GM12878 (cell line): ENCODE results near the gene SPAG7. TPM values are rescaled to one million over a fixed set of nuclear protein-coding genes. Genes with fewer than 3 reads are reported as not detected.

Experiments used
- ASH2L ChIP-seq: fragments of 300-600, 200-600 bp; sonication (generic); IDR thresholded peaks from 2 replicates; pipeline ENCODE4 v1.6.1; 2017; ENCODE audit warnings: low read depth, mild to moderate bottlenecking, borderline replicate concordance
- ATF7 ChIP-seq: fragments of 450-650 bp; IDR thresholded peaks from 2 replicates; pipeline ENCODE4 v1.6.1; 2016; ENCODE audit warnings: low read depth, mild to moderate bottlenecking
- BCLAF1 ChIP-seq: fragments of 450-650 bp; IDR thresholded peaks from 2 replicates; pipeline ENCODE4 v1.6.1; 2017; ENCODE audit warnings: antibody characterized with exemption, mild to moderate bottlenecking, moderate library complexity
- BHLHE40 ChIP-seq, 2 experiments: fragments of 450-650 bp in 1 of 2; IDR thresholded peaks; 2 replicates each; pipeline ENCODE4 v1.6.1; 2011 to 2017; ENCODE audit warnings: low read depth in 2 of 2, borderline replicate concordance in 1 of 2, improper control_type of control experiment in 1 of 2, low read length in 1 of 2, mild to moderate bottlenecking in 1 of 2
- CBX3 ChIP-seq: fragments of 200-600 bp; sonication (generic); IDR thresholded peaks from 2 replicates; pipeline ENCODE4 v1.6.1; 2016; ENCODE audit warnings: low read depth, borderline replicate concordance
- ELK1 ChIP-seq: IDR thresholded peaks from 2 replicates; pipeline ENCODE4 v1.6.1; 2012; ENCODE audit warnings: low read depth, low read length, improper control_type of control experiment
- HDAC2 ChIP-seq: fragments of 200-600 bp; sonication (generic); IDR thresholded peaks from 2 replicates; pipeline ENCODE4 v1.6.1; 2017
- HDAC6 ChIP-seq: fragments of 200-600 bp; sonication (generic); IDR thresholded peaks from one replicate; pipeline ENCODE4 v1.8.0; 2017; ENCODE audit warnings: antibody characterized with exemption; ENCODE audit not compliant: unreplicated experiment
- HSF1 ChIP-seq: fragments of 150-350 bp; IDR thresholded peaks from 2 replicates; pipeline ENCODE4 v1.6.1; 2014; ENCODE audit warnings: mild to moderate bottlenecking, low read depth, low read length
- IKZF1 ChIP-seq: fragments of 450-650 bp; conservative IDR thresholded peaks from 2 replicates; pipeline ENCODE4 v1.6.1; 2017; ENCODE audit warnings: antibody characterized with exemption, mild to moderate bottlenecking
- IRF3 ChIP-seq: fragments of 450-650 bp; IDR thresholded peaks from 2 replicates; pipeline ENCODE4 v1.6.1; 2014; ENCODE audit warnings: mild to moderate bottlenecking
- JUNB ChIP-seq: IDR thresholded peaks from 2 replicates; pipeline ENCODE4 v1.6.1; 2016; ENCODE audit warnings: antibody characterized with exemption, mild to moderate bottlenecking
- MTA3 ChIP-seq: IDR thresholded peaks from 2 replicates; pipeline ENCODE4 v1.6.1; 2012; ENCODE audit warnings: low read length, inconsistent platforms, borderline replicate concordance
- NBN ChIP-seq: fragments of 450-650 bp; IDR thresholded peaks from 2 replicates; pipeline ENCODE4 v1.6.1; 2016
- NR2C2 ChIP-seq: IDR thresholded peaks from 2 replicates; pipeline ENCODE4 v1.6.1; 2011; ENCODE audit warnings: borderline replicate concordance, low read depth; ENCODE audit not compliant: control insufficient read depth, insufficient read length
- PKNOX1 ChIP-seq: fragments of 450-650 bp; IDR thresholded peaks from 2 replicates; pipeline ENCODE4 v1.6.1; 2016; ENCODE audit warnings: mild to moderate bottlenecking
- RAD51 ChIP-seq: fragments of 450-650 bp; IDR thresholded peaks from 2 replicates; pipeline ENCODE4 v1.6.1; 2016; ENCODE audit warnings: moderate library complexity, mild to moderate bottlenecking, inconsistent platforms
- RB1 ChIP-seq: fragments of 450-650 bp; formaldehyde crosslinking; IDR thresholded peaks from 2 replicates; pipeline ENCODE4 v1.6.1; 2017; ENCODE audit warnings: mild to moderate bottlenecking, borderline replicate concordance
- RFX5 ChIP-seq: IDR thresholded peaks from 2 replicates; pipeline ENCODE4 v1.6.1; 2011; ENCODE audit warnings: low read depth, low read length, improper control_type of control experiment
- SP1 ChIP-seq: IDR thresholded peaks from one replicate; pipeline ENCODE4 v1.6.1; 2011; ENCODE audit warnings: low read depth, low read length
- SPI1 ChIP-seq: IDR thresholded peaks from 2 replicates; pipeline ENCODE4 v1.6.1; 2011; ENCODE audit warnings: low read depth, mild to moderate bottlenecking, low read length, moderate library complexity, borderline replicate concordance; ENCODE audit not compliant: insufficient read depth
- TBL1XR1 ChIP-seq: IDR thresholded peaks from 2 replicates; pipeline ENCODE4 v1.6.1; 2012; ENCODE audit warnings: low read depth, low read length, improper control_type of control experiment
- YBX1 ChIP-seq: fragments of 450-650 bp; IDR thresholded peaks from 2 replicates; pipeline ENCODE4 v1.6.1; 2016; ENCODE audit warnings: antibody characterized with exemption
- polyA plus RNA-seq, 11 experiments: library from polyadenylated mRNA; depleted of rRNA in 4 of 11; unstranded in 6 of 11; stranded (reverse) in 5 of 11; fragments of >200 nt; fragmentation: Nextera tagmentation in 4 of 11; fragmentation: Illumina TruSeq in 1 of 11; extraction: Ambion mirVana in 4 of 11; extraction: Trizol in 1 of 11; gene quantifications; 1 replicate in 1 of 11; 2 replicates in 10 of 11; pipeline versions ENCODE4 v1.2.1 to v1.2.3, GENCODE V29; 2011 to 2016; ENCODE audit warnings: inconsistent platforms in 2 of 11, missing spikeins in 2 of 11, low read depth in 1 of 11
- total RNA-seq, 4 experiments: library from RNA; depleted of rRNA in 3 of 4; stranded (reverse); fragments of >200 nt in 3 of 4; fragmentation: Illumina TruSeq in 1 of 4; extraction: Trizol in 1 of 4; gene quantifications; 2 replicates each; pipeline versions ENCODE4 v1.2.1 to v1.2.3, GENCODE V29; 2013 to 2021

Gene SPAG7
- total and polyA plus RNA-seq, 10 of the 15 experiments (the other 5 are each of a cell fraction or from before 2014, with no cell fraction given) = 7.9 to 146 (median 88.7) TPM

- TF ChIP-seq CBX3 = no peak
- TF ChIP-seq SP1 = no peak
- peak; percentile 93 for TF ChIP-seq PKNOX1
- TF ChIP-seq TBL1XR1 = no peak
- peak; percentile 66 for TF ChIP-seq NBN
- peak; percentile 99 for TF ChIP-seq IKZF1
- no peak for TF ChIP-seq ASH2L
- TF ChIP-seq YBX1 = no peak
- TF ChIP-seq IRF3 = no peak
- 0 out of 2 replicates have a peak, but pooled peaks have one; percentile 71 for TF ChIP-seq ELK1
- peak; percentile 44; the same call in 1 of the 2 replicates for TF ChIP-seq ATF7
- TF ChIP-seq RAD51 = no peak
- no peak for TF ChIP-seq JUNB
- peak; percentile 88 for TF ChIP-seq RB1
- TF ChIP-seq HDAC6 = no peak
- TF ChIP-seq HDAC2 = no peak
- TF ChIP-seq SPI1 = no peak
- no peak for TF ChIP-seq RFX5
- TF ChIP-seq BCLAF1 = no peak
- TF ChIP-seq BHLHE40 (IDR thresholded peaks at IDR 0.05; ENCODE audit: borderline replicate concordance in 1 of 2, low read depth in 2 of 2, low read length in 1 of 2) = peak; percentile 95 to 99
- no peak for TF ChIP-seq MTA3
- no peak for TF ChIP-seq HSF1
- TF ChIP-seq NR2C2 = no peak
These were observed 27.6 kb downstream of the SPAG7 start, which contains the start of the genes RNF167 and SLC25A11 (continued) for GRCh38 chr17:4939796-4940554.
